HepG2 (cell line): ENCODE results near the gene BST1. TPM values are rescaled to one million over a fixed set of nuclear protein-coding genes. Genes with fewer than 3 reads are reported as not detected.

ENCODE experiments used
- DZIP1 ChIP-seq: sonication (generic); formaldehyde crosslinking; IDR thresholded peaks from 2 replicates; pipeline ENCODE4 v1.5.0; 2020; ENCODE audit warnings: mild to moderate bottlenecking, missing genetic modification reagents
- HMG20A ChIP-seq: IDR thresholded peaks from 2 replicates; pipeline ENCODE4 v1.6.1; 2016; ENCODE audit warnings: borderline replicate concordance
- HMG20B ChIP-seq: conservative IDR thresholded peaks from 2 replicates; pipeline ENCODE4 v1.6.1; 2016; ENCODE audit warnings: missing genetic modification reagents, missing compliant biosample characterization
- JDP2 ChIP-seq: sonication (generic); formaldehyde crosslinking; IDR thresholded peaks from 2 replicates; pipeline ENCODE4 v1.8.1; 2022; ENCODE audit warnings: missing genetic modification reagents, borderline replicate concordance
- MBD4 ChIP-seq: IDR thresholded peaks from 2 replicates; pipeline ENCODE4 v1.6.1; 2012; ENCODE audit warnings: low read length, inconsistent platforms, borderline replicate concordance
- MIXL1 ChIP-seq: IDR thresholded peaks from 2 replicates; pipeline ENCODE4 v1.6.1; 2016
- NFAT5 ChIP-seq: sonication (generic); formaldehyde crosslinking; IDR thresholded peaks from 2 replicates; pipeline ENCODE4 v1.4.0; 2020; ENCODE audit warnings: missing genetic modification reagents
- ZNF260 ChIP-seq: sonication (generic); formaldehyde crosslinking; IDR thresholded peaks from 2 replicates; pipeline ENCODE4 v1.4.0; 2020; ENCODE audit warnings: missing genetic modification reagents, low read depth, mild to moderate bottlenecking, borderline replicate concordance
- ZNF337 ChIP-seq: sonication (generic); formaldehyde crosslinking; IDR thresholded peaks from 2 replicates; pipeline ENCODE4 v1.5.1; 2020; ENCODE audit warnings: missing genetic modification reagents, low read depth, mild to moderate bottlenecking, borderline replicate concordance
- ZNF350 ChIP-seq: sonication (generic); formaldehyde crosslinking; IDR thresholded peaks from 2 replicates; pipeline ENCODE4 v1.4.0; 2020; ENCODE audit warnings: mild to moderate bottlenecking, low read depth, missing genetic modification reagents, borderline replicate concordance
- ZNF597 ChIP-seq: sonication (generic); formaldehyde crosslinking; IDR thresholded peaks from 2 replicates; pipeline ENCODE4 v1.5.0; 2020; ENCODE audit warnings: missing genetic modification reagents
- polyA plus RNA-seq, 8 experiments: library from polyadenylated mRNA; depleted of rRNA in 3 of 8; stranded (reverse) in 7 of 8; unstranded in 1 of 8; fragments of >200 nt; fragmentation: Illumina TruSeq in 4 of 8; extraction: Trizol in 4 of 8; gene quantifications; 2 replicates each; pipeline versions ENCODE4 v1.2.1 to v1.2.3, GENCODE V29; 2011 to 2016; ENCODE audit warnings: low read depth in 4 of 8, missing spikeins in 1 of 8, mixed read lengths in 1 of 8; ENCODE audit not compliant: insufficient read depth in 1 of 8
- total RNA-seq, 5 experiments: library from RNA; depleted of rRNA; stranded (reverse); fragments of >200 nt; fragmentation: Illumina TruSeq; extraction: Trizol; gene quantifications; 2 replicates each; pipeline ENCODE4 v1.2.3, GENCODE V29; 2016; ENCODE audit warnings: low read depth in 1 of 5

Gene BST1
- total and polyA plus RNA-seq, 2 of the 13 experiments (the other 11 are each of a cell fraction or from before 2014, with no cell fraction given), result 0.09 to 0.49 TPM

DNA sequence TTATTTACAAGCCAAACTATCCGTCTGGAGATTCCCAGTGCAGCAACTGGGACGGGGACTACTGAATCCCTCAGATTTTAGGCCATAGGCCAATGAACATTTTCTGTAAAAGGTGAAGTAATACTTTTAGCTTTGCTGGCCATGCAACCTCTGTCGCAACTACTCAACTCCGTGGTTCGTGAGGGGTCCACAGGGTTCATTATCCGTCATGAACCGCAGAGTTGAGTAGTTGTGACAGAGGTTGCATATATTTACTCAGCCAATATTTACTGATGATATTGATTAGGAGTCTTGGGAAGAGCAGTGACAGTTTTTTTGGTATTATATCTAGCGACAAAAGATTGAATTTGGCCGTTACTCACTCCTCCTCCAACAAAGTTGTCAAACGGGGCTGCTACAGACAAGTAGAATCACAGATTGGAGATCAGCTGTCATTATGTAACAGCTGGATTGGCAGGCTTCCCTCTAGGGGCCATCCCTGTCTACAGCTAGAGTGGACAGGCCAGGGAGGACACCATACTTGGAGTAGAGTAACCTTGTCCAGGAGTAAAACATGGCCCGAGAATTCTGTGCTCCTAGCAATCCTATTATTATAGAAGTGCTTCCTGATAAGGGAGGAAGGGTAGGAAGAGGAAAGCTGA, 38.0 kb downstream of the BST1 start (continued):
- no peak for TF ChIP-seq NFAT5 (CRISPR knock-in tag)
- TF ChIP-seq MIXL1 (CRISPR knock-in tag), result peak; percentile 72
- TF ChIP-seq MBD4, result no peak
- no peak for TF ChIP-seq DZIP1
- no peak for TF ChIP-seq ZNF597 (CRISPR knock-in tag)
- no peak for TF ChIP-seq ZNF337
- TF ChIP-seq ZNF260 (CRISPR knock-in tag), result no peak
- no peak for TF ChIP-seq HMG20B (CRISPR knock-in tag)
- TF ChIP-seq JDP2 (CRISPR knock-in tag), result no peak
- peak; percentile 90 for TF ChIP-seq HMG20A (CRISPR knock-in tag)
- no peak for TF ChIP-seq ZNF350
